GM19099 (cell line): ENCODE data around the gene UPF2.

ENCODE experiments used
- POLR2A ChIP-seq: IDR thresholded peaks from 3 replicates; pipeline ENCODE4 v1.6.1; 2011; ENCODE audit warnings: low read depth; ENCODE audit not compliant: insufficient read length; ENCODE audit errors: extremely low read depth

The UPF2 gene

DNA sequence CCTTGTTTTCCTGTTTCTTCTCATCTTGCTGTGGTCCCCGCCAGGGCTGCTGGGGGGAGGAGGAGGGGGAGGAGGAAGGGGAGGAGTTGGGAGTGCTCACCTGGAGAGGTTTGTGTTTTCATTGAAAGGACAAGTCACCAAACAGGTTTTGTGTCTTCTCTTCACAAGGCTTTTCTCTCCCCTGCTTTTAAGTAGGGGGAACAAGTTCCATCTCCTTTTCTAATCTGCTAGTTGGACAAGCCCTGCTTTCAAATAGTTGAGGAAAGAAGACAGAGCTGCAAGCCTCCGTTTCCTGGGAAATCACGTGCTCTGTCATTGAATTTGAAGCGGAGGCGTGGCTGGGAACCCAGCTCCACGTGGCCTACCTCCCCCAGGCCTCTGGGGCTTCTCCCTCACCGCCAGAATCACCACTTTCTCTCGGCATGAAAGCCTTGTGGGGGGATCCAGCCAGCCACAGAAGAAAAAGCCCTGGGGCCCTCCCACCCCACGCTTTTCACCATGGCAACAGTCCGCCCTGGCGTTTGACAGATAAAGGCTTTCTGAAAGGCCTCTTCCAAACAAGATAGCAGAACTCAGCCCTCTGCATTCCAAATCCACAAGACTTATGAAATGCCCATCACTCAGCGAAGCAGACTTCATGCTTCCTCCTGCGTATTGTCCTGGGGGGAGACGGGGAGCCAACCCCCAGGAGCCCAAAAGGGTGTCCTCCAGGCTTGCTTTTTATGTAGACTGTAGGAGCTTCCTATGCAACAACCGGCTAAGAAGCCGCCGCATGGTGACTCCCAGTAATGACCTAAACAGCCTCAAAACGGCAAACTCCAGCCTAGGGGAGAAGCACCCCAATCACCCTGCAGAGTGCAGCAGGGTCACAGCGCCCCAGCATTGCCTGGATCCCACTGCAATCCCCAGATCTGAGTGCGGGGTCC is 167.8 kb downstream of the UPF2 start:
- no peak for TF ChIP-seq POLR2A

DNA sequence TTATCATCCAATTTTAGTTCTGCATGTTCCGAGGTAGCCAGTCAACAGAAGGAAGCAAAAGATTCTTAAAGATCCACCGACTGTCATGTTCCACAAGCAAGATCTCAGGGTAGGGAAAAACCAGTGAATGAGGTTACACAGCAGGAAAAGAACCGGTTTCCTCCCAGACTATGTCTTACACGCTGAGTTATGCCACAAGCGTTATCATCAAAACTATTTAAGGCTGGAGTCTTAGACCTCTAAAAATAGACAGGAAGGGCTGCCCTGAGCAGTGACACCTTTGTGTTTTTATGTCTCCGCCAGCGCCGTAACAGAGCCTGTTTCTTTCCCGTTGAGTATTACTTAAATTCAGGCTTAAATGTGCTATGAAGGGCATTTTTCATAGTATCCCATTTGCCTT is 171.1 kb downstream of the UPF2 start:
- TF ChIP-seq POLR2A, result no peak

DNA sequence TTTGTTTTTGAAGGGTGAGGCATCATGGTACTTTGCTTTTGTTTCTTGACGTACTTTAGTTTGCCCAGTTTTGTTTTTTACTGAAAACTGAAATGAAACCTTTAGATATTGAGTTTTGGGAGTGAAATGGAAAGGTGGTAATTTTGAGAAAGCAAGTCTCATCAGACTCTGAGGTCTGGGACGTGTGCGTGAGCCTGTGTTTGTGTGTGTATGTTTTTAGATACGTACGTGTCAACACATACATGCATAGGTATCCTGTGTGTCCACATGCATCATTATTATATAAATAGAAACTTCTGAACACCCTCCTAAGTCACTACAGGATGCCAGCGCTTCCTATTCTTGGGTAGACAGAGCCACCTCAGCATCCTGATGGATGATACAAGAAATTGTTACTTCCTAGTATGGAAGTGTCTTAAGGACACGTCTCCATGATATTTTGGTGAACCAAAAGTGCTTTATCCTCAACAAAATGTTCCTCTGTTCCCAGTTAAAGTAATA is 171.7 kb downstream of the UPF2 start:
- no peak for TF ChIP-seq POLR2A

DNA sequence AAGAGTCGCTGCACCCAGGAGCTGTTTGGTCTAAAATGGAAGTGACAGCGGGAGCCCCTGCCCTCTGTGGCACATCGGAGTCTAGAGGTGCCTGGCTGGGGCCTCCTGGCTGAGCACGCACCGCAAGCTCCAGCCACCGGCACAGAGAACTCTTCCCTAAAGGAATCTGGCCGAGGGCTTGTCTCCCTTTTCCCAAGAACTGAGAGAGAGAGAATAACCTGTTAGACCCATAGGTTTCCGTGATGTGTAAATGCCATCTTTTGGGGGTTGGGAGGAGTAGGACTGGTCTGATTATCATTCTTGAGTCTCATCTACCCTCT is 172.2 kb downstream of the UPF2 start:
- no peak for TF ChIP-seq POLR2A
